HG02759 (cell line): ENCODE data around the gene CAMK4.
"Not testable (repeated sequence)": the region's sequence is repeated elsewhere in the genome, so short reads cannot be mapped to it uniquely, and the experiment has no call there.

ENCODE experiments used
- ATAC-seq: cut with Tn5 transposase; IDR thresholded peaks from one replicate; pipeline ENCODE4 v1.9.1; 2021; ENCODE audit warnings: mild to moderate bottlenecking, moderate library complexity; ENCODE audit not compliant: unreplicated experiment

CAMK4 gene

DNA sequence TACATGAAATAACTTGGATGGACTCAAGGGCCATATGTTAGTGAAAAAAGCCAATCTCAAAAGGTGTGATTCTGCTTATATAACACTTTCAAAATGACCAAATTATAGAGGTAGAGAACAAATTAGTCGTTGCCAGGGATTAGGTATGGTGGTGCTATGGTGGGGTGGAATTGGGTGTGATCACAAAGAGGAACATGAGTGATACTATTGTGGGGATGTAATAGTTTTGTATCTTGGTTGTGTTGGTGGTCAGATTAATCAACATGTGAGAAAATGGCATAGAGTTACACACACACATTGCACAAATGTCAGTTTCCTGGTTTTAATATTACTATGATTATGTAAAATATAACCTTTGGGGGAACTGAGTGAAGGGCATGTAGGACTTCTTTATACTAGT lies 31.9 kb downstream of the CAMK4 start:
- no peak for ATAC-seq

DNA sequence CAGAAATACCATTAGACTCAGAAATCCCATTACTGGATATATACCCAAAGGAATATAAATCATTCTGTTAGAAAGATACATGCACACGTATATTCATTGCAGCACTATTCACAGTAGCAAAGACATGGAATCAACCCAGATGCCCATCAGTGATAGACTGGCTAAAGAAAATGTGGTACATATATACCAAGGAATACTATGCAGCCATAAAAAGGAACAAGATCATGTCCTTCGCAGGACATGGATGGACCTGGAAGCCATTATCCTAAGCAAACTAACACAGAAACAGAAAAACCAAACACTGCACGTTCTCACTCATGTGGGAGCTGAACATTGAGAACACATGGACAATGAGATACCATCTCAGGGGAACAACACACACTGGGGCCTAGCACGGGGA lies 33.4 kb downstream of the CAMK4 start:
- not testable (repeated sequence) for ATAC-seq

DNA sequence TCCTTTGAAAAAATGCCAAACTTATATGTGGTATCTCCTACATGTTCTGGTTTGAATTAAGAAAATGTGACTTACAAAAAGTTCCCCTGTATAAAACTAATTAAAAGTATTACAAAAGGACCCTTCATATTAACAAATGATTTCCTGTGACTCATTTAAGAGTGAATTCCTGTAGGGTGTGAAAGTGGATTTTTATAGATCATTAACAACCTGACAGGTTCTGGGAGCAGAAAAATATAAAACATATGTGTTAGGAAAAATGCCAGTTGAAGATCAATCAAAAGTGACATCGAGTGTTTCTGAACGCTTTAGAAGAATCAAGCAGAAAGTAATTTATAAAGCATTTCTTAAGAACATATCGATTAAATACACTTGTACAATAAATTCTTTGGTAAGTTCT lies 35.5 kb downstream of the CAMK4 start:
- ATAC-seq: no peak

DNA sequence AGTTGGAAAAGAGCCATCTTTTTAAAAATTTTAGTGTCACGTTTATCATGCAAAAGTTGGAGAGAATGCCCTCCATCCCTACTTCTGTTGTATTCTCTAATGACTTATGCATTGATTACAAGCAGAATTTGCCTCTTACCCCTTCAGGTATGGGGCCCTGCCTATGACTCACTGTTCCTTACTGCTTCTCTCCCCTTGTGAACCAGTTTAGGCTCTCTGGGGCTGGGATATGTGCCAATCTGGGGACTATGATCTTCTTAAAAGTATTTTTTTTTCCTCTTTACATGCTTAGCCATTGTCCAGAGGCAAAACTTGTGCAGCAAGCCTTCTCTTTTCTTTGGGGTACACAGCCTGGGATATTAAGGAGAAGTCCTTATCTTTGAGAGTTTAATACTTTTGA lies 37.4 kb downstream of the CAMK4 start:
- ATAC-seq: no peak

DNA sequence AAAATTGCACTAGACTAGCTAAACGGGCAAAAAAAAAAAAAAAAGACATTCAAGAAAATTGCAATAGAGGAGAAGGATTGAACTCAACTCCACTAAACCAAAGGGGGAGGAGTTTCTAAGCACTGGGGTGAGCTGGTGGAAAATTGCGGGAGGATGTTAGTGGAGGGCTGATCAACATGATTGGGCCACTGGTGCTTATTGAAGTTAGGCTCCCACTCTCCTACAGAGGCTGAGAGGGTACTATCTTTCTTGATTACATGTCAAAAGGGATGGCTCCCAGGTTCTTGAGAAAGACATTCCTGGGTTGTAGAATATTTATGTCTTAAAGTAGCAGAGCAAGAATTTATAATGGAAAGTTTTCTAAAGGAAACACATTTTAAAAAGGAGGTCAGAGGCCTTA lies 38.0 kb downstream of the CAMK4 start:
- no peak for ATAC-seq

DNA sequence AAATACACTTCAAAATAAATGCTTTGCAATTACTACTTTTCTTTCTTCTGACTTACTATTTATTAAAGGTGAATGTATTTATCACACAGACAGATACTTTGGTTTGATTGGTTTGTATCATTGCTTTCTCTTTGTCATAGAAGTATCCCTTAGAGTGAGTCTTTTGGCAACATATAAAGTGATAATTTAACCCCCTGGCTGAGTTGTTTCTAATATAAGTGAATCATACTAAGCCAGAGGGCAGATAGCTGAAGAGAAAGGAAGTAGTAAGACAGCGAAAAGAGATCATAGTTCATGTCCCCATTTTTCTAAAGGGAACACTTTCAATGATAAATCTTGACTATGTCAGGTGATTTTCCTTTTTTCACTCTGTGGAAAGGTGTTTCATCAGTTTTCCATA lies 38.6 kb downstream of the CAMK4 start:
- ATAC-seq: no peak

DNA sequence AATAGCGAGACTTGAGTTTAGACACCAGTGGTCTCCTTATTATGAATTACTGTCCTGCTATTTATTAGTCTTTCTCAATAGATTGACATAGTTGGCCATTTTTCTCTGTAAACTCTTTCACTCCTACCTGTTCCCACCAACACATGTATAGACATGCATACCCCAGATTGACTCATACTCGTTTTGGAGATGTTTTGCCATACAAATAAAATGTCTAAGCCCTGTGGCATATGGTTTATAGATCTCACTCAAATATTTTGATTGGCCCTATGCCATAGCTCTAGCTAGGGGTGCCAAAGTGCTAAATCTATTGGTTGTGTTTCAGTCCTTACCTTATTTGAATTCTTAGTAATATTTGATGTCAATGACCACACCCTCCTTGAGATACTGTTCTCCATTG lies 42.3 kb downstream of the CAMK4 start:
- no peak for ATAC-seq

DNA sequence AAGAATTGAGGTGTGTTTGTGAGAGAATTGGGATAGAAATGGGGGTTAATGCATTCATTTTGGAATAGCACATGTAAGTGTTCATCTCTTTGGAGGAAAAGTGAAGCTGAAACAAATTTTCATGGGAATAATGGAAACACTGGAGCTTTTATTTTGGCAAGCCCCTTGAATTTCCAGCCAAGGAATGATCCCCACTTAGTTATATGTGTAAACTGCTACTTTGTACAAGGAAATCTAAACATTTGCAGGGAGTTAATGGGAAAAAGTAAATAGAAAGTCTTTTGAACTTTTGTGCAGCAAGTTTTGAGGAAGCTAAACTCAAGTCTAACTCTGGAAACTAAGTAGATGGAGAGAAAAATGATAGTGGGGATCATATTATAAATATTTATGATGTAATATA lies 44.1 kb downstream of the CAMK4 start:
- ATAC-seq: no peak

DNA sequence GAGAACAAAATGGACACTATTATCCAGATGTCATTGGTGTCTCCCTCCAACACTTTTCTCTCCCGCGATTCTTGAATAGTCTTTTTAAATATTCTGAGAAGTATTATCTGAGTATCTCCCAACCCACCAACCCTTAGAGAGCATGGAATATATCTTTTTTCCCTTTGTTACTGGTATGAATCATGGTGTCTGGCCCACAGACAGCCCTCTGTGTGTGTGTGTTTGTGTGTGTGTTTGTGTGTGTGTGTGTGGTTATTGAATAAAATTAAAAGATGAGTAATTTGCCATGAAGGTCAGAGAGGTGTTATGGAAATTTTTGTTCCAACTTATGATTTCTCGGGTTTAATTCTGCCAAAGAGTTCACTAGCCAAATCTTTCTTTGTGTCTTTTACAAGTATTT lies 47.7 kb downstream of the CAMK4 start:
- ATAC-seq: no peak

DNA sequence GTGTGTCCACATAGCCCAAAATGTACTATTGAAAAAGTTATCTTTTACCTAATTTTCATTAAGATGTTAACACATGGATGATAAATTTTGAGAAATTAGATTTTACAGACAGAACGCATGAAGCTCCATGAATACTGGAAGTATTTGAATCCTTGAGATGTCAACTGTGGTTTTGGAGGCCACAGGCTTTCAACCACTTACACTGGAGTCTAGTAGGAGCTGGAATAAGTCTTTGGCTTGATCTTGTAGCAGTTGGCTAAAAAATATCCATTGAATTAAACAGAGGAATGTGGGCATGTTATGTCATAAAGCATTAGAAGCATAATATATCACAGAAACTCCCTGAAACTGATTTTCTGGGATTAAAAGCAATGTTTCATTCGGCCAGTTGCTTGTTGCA lies 52.9 kb downstream of the CAMK4 start:
- no peak for ATAC-seq

DNA sequence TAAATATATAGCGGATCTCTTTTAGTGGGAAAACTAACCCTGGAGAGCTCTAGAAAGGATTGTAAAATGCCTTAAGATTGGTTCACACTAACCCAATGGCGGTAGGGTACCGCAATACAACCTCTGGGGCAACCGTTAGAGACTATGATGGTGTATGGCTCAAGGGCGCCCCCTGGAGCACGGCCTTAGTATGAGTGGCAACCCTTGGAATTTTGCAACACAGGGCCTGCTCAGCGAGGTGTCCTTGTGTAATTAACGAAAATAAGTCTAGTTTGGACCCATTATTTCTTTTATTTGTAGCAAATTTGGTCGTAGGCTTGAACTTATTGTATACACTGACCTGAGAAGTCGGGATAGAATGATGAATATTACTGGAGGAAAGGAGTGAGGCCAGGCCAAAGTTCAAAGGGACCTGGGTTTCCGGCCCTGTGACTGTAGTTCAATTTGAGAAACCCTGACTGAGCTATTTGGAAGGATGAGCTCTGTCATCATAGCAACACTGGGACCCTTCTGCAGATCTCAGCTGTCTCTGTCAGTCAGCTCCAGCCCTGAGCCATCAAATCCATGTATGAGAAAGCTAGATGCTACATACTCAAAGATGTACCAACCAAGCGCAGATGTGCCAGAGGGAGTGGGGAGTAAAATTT lies 54.8 kb downstream of the CAMK4 start:
- ATAC-seq: peak; percentile 92

DNA sequence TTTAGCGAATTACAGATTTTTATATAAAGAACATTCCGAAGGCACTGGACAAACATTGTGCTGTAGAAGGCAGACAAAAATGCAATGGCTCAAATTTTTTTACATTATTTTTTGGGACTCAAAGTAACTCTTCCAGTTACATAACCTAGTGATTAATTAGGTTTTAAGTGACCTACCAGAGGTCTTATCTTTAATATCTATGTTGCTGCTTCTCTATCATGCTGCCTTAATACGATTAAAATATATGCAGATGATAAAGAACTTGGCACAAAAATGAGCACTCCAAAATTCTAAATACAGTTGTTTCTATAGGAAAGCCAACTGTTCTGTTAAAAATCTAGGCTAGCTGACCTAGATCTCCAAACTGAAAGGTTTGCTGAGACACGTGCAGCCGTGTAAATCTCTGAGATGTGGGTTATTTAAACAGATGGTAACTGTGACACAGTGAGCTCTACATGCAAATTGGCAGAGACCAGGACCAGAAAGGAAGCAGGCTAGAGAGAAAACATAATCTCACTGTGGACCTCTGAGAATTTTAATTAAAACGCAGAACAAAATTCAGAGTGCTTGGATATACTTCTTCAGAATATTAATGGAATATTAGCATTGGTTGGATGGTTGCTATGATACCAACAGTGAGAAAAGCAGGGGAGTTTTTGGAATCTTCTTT lies 56.2 kb downstream of the CAMK4 start:
- ATAC-seq: no peak

DNA sequence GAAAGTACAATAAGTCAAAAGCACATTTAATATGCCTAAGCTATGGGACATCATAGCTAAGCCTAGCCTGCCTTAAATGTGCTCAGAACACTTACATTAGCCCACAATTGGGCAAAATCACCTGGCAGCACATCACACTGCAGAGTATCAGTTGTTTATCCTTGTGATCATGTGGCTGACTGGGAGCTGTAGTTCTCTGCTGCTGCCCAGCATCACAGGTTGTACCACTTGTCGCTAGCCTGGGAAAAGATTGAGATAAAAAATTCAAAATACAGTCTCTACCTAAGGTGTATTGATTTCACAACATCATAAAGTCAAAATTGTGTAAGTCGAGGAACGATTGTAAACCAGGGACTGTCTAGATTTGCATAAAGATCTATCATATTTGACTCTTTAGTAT lies 58.6 kb downstream of the CAMK4 start:
- ATAC-seq: no peak

DNA sequence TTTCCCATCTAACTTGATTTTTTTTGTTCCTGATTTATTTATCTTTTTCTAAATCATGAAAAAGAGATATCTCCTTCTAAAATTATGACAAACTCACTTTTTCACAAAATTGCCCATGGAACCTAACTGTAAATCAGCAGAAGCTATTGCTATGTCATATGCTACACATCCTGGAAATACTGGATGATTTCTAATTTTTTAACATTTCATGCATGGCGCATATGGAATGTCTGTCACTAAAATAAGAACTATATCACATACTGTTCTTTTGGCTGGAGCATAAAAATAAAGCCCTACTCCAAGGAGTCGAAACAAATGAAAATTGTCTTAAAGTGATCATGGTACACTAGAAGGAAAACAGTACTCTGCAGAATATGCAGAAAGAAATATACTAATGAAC lies 60.6 kb downstream of the CAMK4 start:
- no peak for ATAC-seq

DNA sequence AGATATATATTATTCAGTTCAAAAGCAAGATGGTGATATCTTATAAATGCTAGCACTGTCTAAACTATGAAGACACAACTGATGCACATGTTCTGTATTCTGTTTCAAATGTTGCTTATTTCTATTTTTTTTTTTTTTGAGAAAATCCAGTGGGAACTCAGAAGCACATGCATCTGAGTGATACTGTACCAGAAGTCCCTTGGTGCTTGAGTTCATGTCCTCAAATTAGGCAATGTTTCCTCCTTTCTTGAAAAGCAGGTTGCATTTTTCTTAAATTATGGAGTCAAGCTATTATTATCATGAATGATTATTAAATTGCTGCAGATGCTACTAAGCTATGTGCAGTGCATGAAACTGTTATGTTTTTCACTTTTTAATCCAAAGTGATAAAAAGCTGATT lies 70.4 kb downstream of the CAMK4 start:
- no peak for ATAC-seq

DNA sequence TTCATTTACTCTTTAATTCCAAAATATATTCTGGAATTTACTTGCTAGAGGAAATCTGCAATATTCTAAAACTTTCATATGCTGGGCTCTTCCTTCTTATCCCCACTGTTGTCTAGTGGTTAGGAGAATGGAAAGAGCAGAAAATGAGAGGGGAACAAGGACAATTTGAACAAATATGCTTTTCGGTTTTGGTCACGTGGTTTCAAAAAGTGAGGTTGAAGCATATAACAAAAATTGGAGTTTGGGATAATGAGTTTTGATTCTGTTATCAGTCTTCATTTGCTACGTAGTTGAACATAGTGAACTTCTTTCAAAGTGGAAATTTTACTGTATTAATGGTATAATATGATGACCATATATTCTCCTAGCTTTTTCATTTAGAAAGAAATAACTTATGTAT lies 71.5 kb downstream of the CAMK4 start:
- ATAC-seq: no peak

DNA sequence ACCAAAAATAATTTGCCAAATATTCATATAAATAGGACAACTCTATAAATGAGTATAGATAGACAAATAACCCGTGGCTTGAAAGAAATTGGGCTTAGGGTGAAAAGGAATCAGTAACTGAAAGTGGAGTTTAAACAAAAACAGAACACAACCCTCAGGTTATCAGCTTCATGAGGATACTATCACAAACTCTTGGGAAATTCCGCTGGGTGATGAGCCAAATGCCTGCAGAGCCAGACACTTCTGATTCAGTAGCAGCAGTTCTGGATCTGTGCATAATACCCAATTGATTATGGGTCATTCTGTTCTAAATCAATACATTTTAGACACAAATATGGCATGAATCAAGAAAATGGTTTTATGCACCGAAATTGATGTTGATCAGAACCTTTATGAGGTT lies 72.4 kb downstream of the CAMK4 start:
- no peak for ATAC-seq

DNA sequence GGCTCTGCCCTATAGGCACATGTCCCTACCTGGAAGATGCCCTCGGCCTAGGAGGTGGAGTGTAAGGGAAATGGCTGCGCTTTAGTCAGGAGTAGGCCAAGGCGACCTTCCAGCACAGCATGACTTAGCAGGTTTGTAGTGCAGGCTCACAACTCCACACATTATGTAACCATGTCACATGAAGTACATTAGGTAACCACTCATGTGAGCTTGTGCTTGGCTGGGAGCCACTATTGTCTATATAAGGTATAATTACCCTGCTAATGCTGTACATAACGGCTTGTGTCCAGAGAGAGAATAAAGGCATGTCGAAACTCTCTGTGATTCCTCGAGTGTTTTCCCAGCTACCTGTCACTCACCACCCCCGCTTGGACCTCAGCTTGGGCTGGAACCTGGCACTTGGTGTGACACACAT lies 74.9 kb downstream of the CAMK4 start:
- ATAC-seq: no peak

DNA sequence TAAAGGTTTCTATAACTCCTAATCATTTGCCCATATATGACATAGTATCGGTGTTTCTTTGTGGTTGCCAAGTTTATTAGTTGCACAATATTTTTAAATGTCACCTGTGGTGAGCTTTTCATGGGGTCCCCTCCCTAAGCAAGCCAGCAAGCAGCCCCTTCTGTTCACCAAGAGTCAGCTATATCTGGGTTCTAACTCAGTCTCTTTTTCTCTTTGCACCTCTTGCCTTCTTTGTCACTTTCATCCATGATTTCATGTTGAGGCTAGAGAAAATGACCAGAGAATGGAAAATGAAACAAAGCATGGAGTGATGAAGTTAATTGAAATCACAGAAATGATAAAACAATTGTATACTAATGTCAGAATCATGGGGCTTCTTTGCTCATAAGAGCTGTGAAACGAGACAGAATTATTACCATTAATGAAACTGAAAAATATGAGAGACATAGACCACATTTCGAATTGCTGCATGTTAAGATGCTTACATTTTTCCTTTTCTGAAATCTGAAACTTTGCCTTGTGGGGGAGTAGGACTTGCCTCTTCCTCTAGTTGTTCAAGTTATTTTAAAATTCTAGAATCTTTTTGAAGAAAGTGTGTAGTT lies 75.7 kb downstream of the CAMK4 start:
- ATAC-seq: no peak

DNA sequence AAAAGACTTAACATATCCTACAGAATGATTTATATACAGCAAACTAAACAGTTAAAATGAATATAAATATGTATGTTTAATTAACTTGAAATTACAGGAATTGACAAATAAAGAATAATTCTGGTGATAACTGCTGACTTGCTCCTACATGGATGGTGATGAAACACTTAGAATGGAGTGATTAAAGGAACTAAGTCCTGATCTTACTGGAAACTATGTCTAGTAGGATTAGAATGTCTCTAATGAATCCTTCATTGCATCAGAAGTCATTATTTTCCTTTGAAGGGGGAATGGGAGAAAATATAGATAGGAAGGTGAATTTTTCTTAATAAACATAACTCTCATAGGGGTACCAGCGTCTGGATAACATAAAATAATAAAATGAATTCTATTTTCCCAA lies 77.1 kb downstream of the CAMK4 start:
- no peak for ATAC-seq

DNA sequence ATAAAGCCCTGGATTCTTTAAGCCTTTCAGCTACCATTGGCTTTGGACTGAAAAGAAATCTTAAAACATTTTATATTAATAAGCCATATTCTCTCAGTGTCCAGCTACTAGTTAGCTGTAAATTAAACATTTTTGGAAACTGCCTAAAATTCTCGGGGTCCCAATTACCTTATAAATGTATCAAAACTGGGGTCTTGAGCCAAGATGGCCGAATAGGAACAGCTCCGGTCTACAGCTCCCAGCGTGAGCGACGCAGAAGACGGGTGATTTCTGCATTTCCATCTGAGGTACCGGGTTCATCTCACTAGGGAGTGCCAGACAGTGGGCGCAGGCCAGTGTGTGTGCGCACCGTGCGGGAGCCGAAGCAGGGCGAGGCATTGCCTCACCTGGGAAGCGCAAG lies 77.9 kb downstream of the CAMK4 start:
- ATAC-seq: not testable (repeated sequence)

DNA sequence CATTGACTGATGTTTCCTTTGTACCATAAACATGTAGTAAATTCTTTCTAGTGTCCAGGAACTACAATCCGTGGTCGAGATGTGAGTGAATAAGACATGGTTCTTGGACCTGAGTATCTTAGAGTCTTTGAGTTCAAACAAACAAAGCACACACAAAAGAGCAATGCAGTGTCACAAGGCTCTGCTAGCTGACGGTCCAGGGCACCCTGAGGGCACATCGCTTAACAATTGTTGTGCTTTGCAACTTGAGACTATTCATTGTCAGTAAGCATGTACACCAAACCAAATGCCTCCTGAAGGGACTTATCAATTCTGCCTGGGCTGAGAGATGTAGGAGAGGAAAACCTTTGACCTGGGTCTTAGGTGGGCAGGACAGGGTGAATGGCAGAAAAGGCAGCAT lies 84.8 kb downstream of the CAMK4 start:
- no peak for ATAC-seq

DNA sequence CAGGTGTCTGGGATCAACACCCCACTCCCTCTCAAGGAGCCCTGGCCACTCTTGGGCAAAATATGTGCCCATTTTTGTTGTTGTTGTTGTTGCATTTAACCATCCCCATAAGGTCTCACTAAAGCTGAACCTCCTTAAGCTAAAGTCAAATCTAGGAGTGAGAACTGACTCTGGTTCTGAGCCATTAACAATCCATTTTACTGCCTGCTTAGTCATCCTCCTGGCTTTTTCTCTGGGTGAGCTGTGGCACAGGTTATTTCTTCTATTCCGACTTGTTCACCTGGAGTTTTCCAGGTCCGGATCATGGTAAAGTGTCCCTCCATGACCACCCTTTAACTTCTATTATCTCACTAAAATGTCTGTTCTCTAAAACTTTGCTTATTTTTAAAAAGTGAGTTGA lies 85.2 kb downstream of the CAMK4 start:
- ATAC-seq: no peak
